Measurements from ENCODE around the gene MYO1A.

DNA sequence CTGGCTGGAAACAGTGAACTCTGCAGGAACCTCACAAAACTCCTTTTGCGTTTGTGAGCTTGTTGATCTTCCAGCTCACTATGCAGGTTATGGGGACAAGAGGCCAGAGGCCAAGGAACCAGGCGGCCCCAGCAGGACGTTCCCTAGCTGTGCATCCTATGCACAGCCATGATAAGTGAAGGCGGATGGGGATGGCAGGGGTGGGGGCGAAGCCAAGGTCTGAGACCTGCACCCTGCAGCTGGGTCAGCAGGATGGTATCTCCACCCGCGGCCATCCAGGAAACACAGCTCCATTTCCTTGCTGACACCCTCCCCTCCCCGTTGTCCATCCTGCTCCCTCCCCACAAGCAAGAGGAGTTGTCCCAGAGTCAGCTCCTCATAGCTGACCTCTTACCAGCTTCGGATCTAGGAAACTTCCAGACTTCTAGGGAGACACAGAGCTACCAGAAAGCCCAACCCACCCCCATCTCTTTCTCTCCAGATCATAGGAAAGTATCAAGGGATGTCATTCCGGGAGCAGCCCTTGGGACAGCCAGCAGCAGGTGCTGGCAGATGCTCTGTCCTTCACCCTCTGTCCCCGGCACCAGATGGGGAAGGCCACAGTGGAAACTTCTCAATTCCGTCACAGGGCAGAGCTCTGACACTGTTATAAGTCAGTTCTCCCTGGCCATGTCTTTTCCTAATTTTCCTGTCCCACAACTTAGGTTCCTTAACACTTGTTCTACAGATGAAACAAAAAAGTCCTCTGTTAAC lies 53.0 kb downstream of the MYO1A start:
- TF ChIP-seq POLR2A (IDR thresholded peaks at IDR 0.05; ENCODE audit: low read depth, low read length): no peak
- TF ChIP-seq POLR2AphosphoS5 (IDR thresholded peaks at IDR 0.05; ENCODE audit: low read depth, low read length): no peak

Data from GM12891 (cell line).